DMS153 treated with DMSO at 0.1 percent for 48 hours (cell line): Measurements from ENCODE around the gene C9orf57.
"Not testable (repeated sequence)": the region's sequence is repeated elsewhere in the genome, so short reads cannot be mapped to it uniquely, and the experiment has no call there.

Source experiments
- DNase-seq: peaks from one replicate; lab custom pipeline; 2025; ENCODE audit not compliant: unreplicated experiment; lab: John Stamatoyannopoulos, UW

C9orf57 gene

GRCh38 chr9:72025906-72026305 is 34.5 kb downstream of the C9orf57 start:
- no peak for DNase-seq

GRCh38 chr9:72023596-72023995 is 36.8 kb downstream of the C9orf57 start:
- DNase-seq, result no peak

- no peak for DNase-seq
Measured at GRCh38 chr9:72022841-72023240, 37.6 kb downstream of the C9orf57 start.

GRCh38 chr9:72013292-72013760 is 47.1 kb downstream of the C9orf57 start:
- no peak for DNase-seq

- DNase-seq, result no peak
Measured at GRCh38 chr9:72012646-72013045, 47.8 kb downstream of the C9orf57 start.

- not testable (repeated sequence) for DNase-seq
Measured at GRCh38 chr9:72007726-72008125, 52.7 kb downstream of the C9orf57 start.

GRCh38 chr9:72006501-72006900 is 53.9 kb downstream of the C9orf57 start:
- DNase-seq, result no peak

GRCh38 chr9:72005451-72005850 is 55.0 kb downstream of the C9orf57 start:
- DNase-seq, result no peak
